PC-3 (cell line): ENCODE data around the gene DDAH2. TPM values are rescaled to one million over a fixed set of nuclear protein-coding genes. Genes with fewer than 3 reads are reported as not detected.

ENCODE experiments used
- ATAC-seq: fragments of 200-7000 bp; cut with Tn5 transposase; 2 replicates; pipeline ENCODE4 v1.9.1; 2020; ENCODE audit warnings: mild to moderate bottlenecking, moderate library complexity
- BruUV-seq: library from RNA; stranded (reverse); fragments of 400-500 nt; replicated peaks from 2 replicates; lab custom pipeline; 2021; lab: Mats Ljungman, UMichigan
- CTCF ChIA-PET: fragments of 300-600 bp; sonication (Branson Sonifier 250); formaldehyde crosslinking; loops from one replicate; lab custom pipeline; 2022; ENCODE audit warnings: antibody characterized with exemption; lab: Charles Lee
- POLR2A ChIA-PET: fragments of 300-600 bp; sonication (Branson Sonifier 250); formaldehyde crosslinking; loops from one replicate; lab custom pipeline; 2022; ENCODE audit warnings: antibody characterized with exemption; ENCODE audit not compliant: unreplicated experiment; lab: Charles Lee
- DNase-seq: peaks from one replicate; pipeline ENCODE4 v3.0.0-alpha.2; 2015
- H2AFZ ChIP-seq: fragments of 300-600 bp; sonication (generic); 2 replicates; pipeline ENCODE4 v1.6.0; 2016; ENCODE audit warnings: antibody characterized with exemption, low read length
- H3F3A ChIP-seq: fragments of 300-600 bp; sonication (generic); one replicate; pipeline ENCODE4 v1.6.0; 2017; ENCODE audit warnings: antibody characterized with exemption, low read length, control low read depth, mild to moderate bottlenecking; ENCODE audit not compliant: unreplicated experiment
- H3K27ac ChIP-seq: fragments of 300-600 bp; sonication (generic); 2 replicates; pipeline ENCODE4 v1.5.1; 2016; ENCODE audit warnings: mild to moderate bottlenecking, low read length
- H3K27me3 ChIP-seq: fragments of 300-600 bp; sonication (generic); 2 replicates; pipeline ENCODE4 v1.6.1; 2016; ENCODE audit warnings: low read length, mixed read lengths
- H3K36me3 ChIP-seq: fragments of 300-600 bp; sonication (generic); 2 replicates; pipeline ENCODE4 v1.6.1; 2016; ENCODE audit warnings: low read depth, mixed run types, low read length, mixed read lengths
- H3K4me1 ChIP-seq: fragments of 300-600 bp; sonication (generic); 2 replicates; pipeline ENCODE4 v1.5.1; 2016; ENCODE audit warnings: low read length; ENCODE audit not compliant: insufficient read depth
- H3K4me2 ChIP-seq: fragments of 300-600 bp; sonication (generic); 2 replicates; pipeline ENCODE4 v1.6.0; 2016; ENCODE audit warnings: low read length
- H3K4me3 ChIP-seq: fragments of 300-600 bp; sonication (generic); 2 replicates; pipeline ENCODE4 v1.5.1; 2016; ENCODE audit warnings: mild to moderate bottlenecking, low read length, mixed read lengths
- H3K79me2 ChIP-seq: fragments of 300-600 bp; sonication (generic); 2 replicates; pipeline ENCODE4 v1.6.1; 2017; ENCODE audit warnings: low read length, mixed read lengths
- H3K9ac ChIP-seq: fragments of 300-600 bp; sonication (generic); 2 replicates; pipeline ENCODE4 v1.6.0; 2016; ENCODE audit warnings: mild to moderate bottlenecking, low read length
- H3K9me2 ChIP-seq: fragments of 300-600 bp; sonication (generic); replicated peaks from 2 replicates; pipeline ENCODE4 v1.6.1; 2016; ENCODE audit warnings: mixed run types, low read length, mixed read lengths
- H3K9me3 ChIP-seq: fragments of 300-600 bp; sonication (generic); 2 replicates; pipeline ENCODE4 v1.6.1; 2016; ENCODE audit warnings: low read length, mixed read lengths
- H4K20me1 ChIP-seq: fragments of 300-600 bp; sonication (generic); 2 replicates; pipeline ENCODE4 v1.6.1; 2016; ENCODE audit warnings: low read length, mixed read lengths
- CTCF ChIP-seq: fragments of 300-600 bp; sonication (generic); conservative IDR thresholded peaks from 2 replicates; pipeline ENCODE4 v1.5.1; 2017; ENCODE audit warnings: antibody characterized with exemption, low read depth, mild to moderate bottlenecking, low read length
- EZH2 ChIP-seq: fragments of 300-600 bp; sonication (generic); IDR thresholded peaks from one replicate; pipeline ENCODE4 v1.6.1; 2017; ENCODE audit warnings: antibody characterized with exemption, mild to moderate bottlenecking, low read length; ENCODE audit not compliant: unreplicated experiment
- EZH2phosphoT487 ChIP-seq: fragments of 300-600 bp; sonication (generic); IDR thresholded peaks from 2 replicates; pipeline ENCODE4 v1.6.1; 2018; ENCODE audit warnings: mild to moderate bottlenecking, antibody characterized with exemption, low read length, borderline replicate concordance
- intact Hi-C: fragments of 100-400 bp; cut with micrococcal nuclease; formaldehyde crosslinking; loops from 2 replicates; pipeline ENCODE4 v1.9.0; 2023
- total RNA-seq: library from RNA; depleted of rRNA; stranded (reverse); fragments of >200 nt; gene quantifications from 2 replicates; pipeline ENCODE4 v1.2.3, GENCODE V29; 2014

DDAH2 gene
- total RNA-seq, 1 experiment from 2014 or later = 65.5 TPM

- intact Hi-C loops = no loop called here
- POLR2A ChIA-PET = interaction anchor here (0.6 kb wide), 1 partner anchor 52 kb away, joined by 3 read pairs; the partner anchor contains the start of gene HSPA1B
- no peaks in the 10 kb centered on the region for H3K27me3 ChIP-seq
- ATAC-seq = peak; percentile 36
- H3K27ac ChIP-seq = no peak overlapping the region; the same call in 1 of the 2 replicates
- H3K79me2 ChIP-seq = no peaks in the 10 kb centered on the region
- peak; percentile 54 for DNase-seq
- H3K4me3 ChIP-seq = no peak overlapping the region
- H4K20me1 ChIP-seq = no peaks in the 10 kb centered on the region
- H3K9ac ChIP-seq = no peak overlapping the region
- no peak for TF ChIP-seq EZH2
- no peak for TF ChIP-seq CTCF
- no peak for TF ChIP-seq EZH2phosphoT487
- BruUV-seq = no TSS peak
- H3K36me3 ChIP-seq = peaks cover 18% of the 10 kb centered on the region; the same call in 1 of the 2 replicates
- H3K4me1 ChIP-seq = peaks cover 29% of the 10 kb centered on the region
- H3K4me2 ChIP-seq = no peak overlapping the region
- no peaks in the 10 kb centered on the region for H3K9me3 ChIP-seq
- CTCF ChIA-PET = interaction anchor here (0.7 to 0.9 kb wide), 2 partner anchors 40 to 52 kb away, joined by 3 read pairs; partner anchors contain the start of gene HSPA1A
- H2AFZ ChIP-seq = no peak overlapping the region
- no peaks in the 10 kb centered on the region for H3K9me2 ChIP-seq
- peaks cover 3% of the 10 kb centered on the region for H3F3A ChIP-seq
Measured at GRCh38 chr6:31775184-31775583, 46.1 kb upstream of the DDAH2 start.

GRCh38 chr6:31771992-31772358 lies 42.9 kb upstream of the DDAH2 start:
- no peaks in the 10 kb centered on the region for H3F3A ChIP-seq
- H3K9me2 ChIP-seq = no peaks in the 10 kb centered on the region
- intact Hi-C loops = loop anchor here (2.0 kb wide), 2 partner anchors 59 to 91 kb away; partner anchors contain the start of gene NEU1
- H3K4me1 ChIP-seq = peaks cover 20% of the 10 kb centered on the region
- DNase-seq = no peak
- peaks cover 2% of the 10 kb centered on the region; the same call in 1 of the 2 replicates for H3K36me3 ChIP-seq
- CTCF ChIA-PET = no interaction called here
- POLR2A ChIA-PET = no interaction called here
- no peak overlapping the region for H3K9ac ChIP-seq
- H3K4me3 ChIP-seq = no peak overlapping the region
- no peak overlapping the region for H3K4me2 ChIP-seq
- BruUV-seq = no TSS peak
- no peaks in the 10 kb centered on the region for H3K27me3 ChIP-seq
- H3K27ac ChIP-seq = no peak overlapping the region
- no peak overlapping the region for H2AFZ ChIP-seq
- no peaks in the 10 kb centered on the region for H3K79me2 ChIP-seq
- no peak for ATAC-seq
- H4K20me1 ChIP-seq = no peaks in the 10 kb centered on the region
- TF ChIP-seq EZH2 = no peak
- TF ChIP-seq EZH2phosphoT487 = no peak
- H3K9me3 ChIP-seq = no peaks in the 10 kb centered on the region

- intact Hi-C loops = no loop called here
- Histone ChIP-seq H3K4me1 (peaks cover 9% of the 10 kb centered on the region), H3F3A (no peaks in the 10 kb centered on the region), H3K4me3 (no peak overlapping the region), H4K20me1 (no peaks in the 10 kb centered on the region), H3K27me3 (no peaks in the 10 kb centered on the region), H3K27ac (no peak overlapping the region), H3K9ac (no peak overlapping the region), H2AFZ (no peak overlapping the region), H3K36me3 (peaks cover 2% of the 10 kb centered on the region; the same call in 1 of the 2 replicates), H3K9me2 (no peaks in the 10 kb centered on the region), H3K4me2 (no peak overlapping the region), H3K9me3 (no peaks in the 10 kb centered on the region), H3K79me2 (no peaks in the 10 kb centered on the region)
- BruUV-seq = no TSS peak
- ATAC-seq = no peak
- no peak for DNase-seq
- CTCF ChIA-PET = interaction anchor here (0.6 kb wide), 1 partner anchor 425 kb away, joined by 3 read pairs; no protein-coding TSS in a partner anchor
- POLR2A ChIA-PET = interaction anchor here (0.6 to 0.7 kb wide), 2 partner anchors 18 to 44 kb away, joined by 3 read pairs; partner anchors contain the start of gene HSPA1L
- TF ChIP-seq CTCF (no peak), EZH2phosphoT487 (no peak), EZH2 (no peak)
Measured at GRCh38 chr6:31770860-31771259, 41.8 kb upstream of the DDAH2 start.
